Neuronal stem cell (in vitro differentiated cells): Measurements from ENCODE around the gene CLIC2.
"Not testable (repeated sequence)": the region's sequence is repeated elsewhere in the genome, so short reads cannot be mapped to it uniquely, and the experiment has no call there.

Source experiments
- DNase-seq: peaks from one replicate; pipeline ENCODE4 v3.0.0-alpha.2; 2013; ENCODE audit warnings: low spot score
- H2AFZ ChIP-seq: one replicate; pipeline ENCODE4 v1.6.1; 2013; ENCODE audit warnings: mild to moderate bottlenecking, low read length, inconsistent platforms
- H2AK5ac ChIP-seq: 2 replicates; pipeline ENCODE4 v1.6.1; 2013; ENCODE audit warnings: low read depth, mild to moderate bottlenecking, inconsistent platforms, low read length, moderate library complexity, mixed read lengths
- H2BK120ac ChIP-seq: 2 replicates; pipeline ENCODE4 v1.6.1; 2013; ENCODE audit warnings: low read depth, mild to moderate bottlenecking, inconsistent platforms, low read length, moderate library complexity, mixed read lengths
- H2BK12ac ChIP-seq: one replicate; pipeline ENCODE4 v1.6.1; 2013; ENCODE audit warnings: low read length, inconsistent platforms
- H2BK15ac ChIP-seq: 2 replicates; pipeline ENCODE4 v1.6.1; 2013; ENCODE audit warnings: mild to moderate bottlenecking, low read length, inconsistent platforms, mixed read lengths
- H2BK5ac ChIP-seq: one replicate; pipeline ENCODE4 v1.6.1; 2013; ENCODE audit warnings: inconsistent platforms, mild to moderate bottlenecking, low read length, moderate library complexity
- H3K14ac ChIP-seq: one replicate; pipeline ENCODE4 v1.6.1; 2013; ENCODE audit warnings: low read length, inconsistent platforms
- H3K18ac ChIP-seq: 2 replicates; pipeline ENCODE4 v1.6.1; 2013; ENCODE audit warnings: low read length, inconsistent platforms
- H3K23ac ChIP-seq: 2 replicates; pipeline ENCODE4 v1.6.1; 2013; ENCODE audit warnings: low read depth, mild to moderate bottlenecking, mixed read lengths, low read length, inconsistent platforms; ENCODE audit not compliant: poor library complexity
- H3K27ac ChIP-seq: replicated peaks from 3 replicates; pipeline ENCODE4 v1.5.1; 2013; ENCODE audit warnings: low read length, inconsistent platforms
- H3K27me3 ChIP-seq, 3 experiments: 2 replicates each; pipeline ENCODE4 v1.6.1; 2013; ENCODE audit warnings: low read length in 3 of 3, mild to moderate bottlenecking in 2 of 3, inconsistent platforms in 1 of 3, low read depth in 1 of 3, mixed read lengths in 1 of 3, moderate library complexity in 1 of 3; ENCODE audit not compliant: control insufficient read depth in 3 of 3, insufficient read depth in 3 of 3
- H3K36me3 ChIP-seq, 2 donors: replicated peaks in 1 of 2; 2 replicates each; pipeline ENCODE4 v1.6.1; 2013; ENCODE audit warnings: low read length in 2 of 2; ENCODE audit not compliant: control insufficient read depth in 2 of 2, insufficient read depth in 2 of 2
- H3K4ac ChIP-seq: 2 replicates; pipeline ENCODE4 v1.6.1; 2013; ENCODE audit warnings: inconsistent platforms, mild to moderate bottlenecking, low read length, moderate library complexity
- H3K4me1 ChIP-seq, 2 donors: 1 replicate in 1 of 2; 2 replicates in 1 of 2; pipeline ENCODE4 v1.6.1; 2013; ENCODE audit warnings: low read length in 2 of 2, low read depth in 1 of 2; ENCODE audit not compliant: control insufficient read depth in 2 of 2, insufficient read depth in 1 of 2
- H3K4me2 ChIP-seq: one replicate; pipeline ENCODE4 v1.6.1; 2013; ENCODE audit warnings: mild to moderate bottlenecking, low read length, inconsistent platforms; ENCODE audit not compliant: insufficient read depth, poor library complexity, severe bottlenecking
- H3K4me3 ChIP-seq, 2 donors: 2 replicates each; pipeline ENCODE4 v1.5.1; 2013; ENCODE audit warnings: low read length in 2 of 2, mild to moderate bottlenecking in 2 of 2, inconsistent platforms in 1 of 2, moderate library complexity in 1 of 2
- H3K79me1 ChIP-seq: one replicate; pipeline ENCODE4 v1.6.1; 2013; ENCODE audit warnings: low read depth, mild to moderate bottlenecking, inconsistent platforms, low read length, moderate library complexity
- H3K9ac ChIP-seq: one replicate; pipeline ENCODE4 v1.6.1; 2013; ENCODE audit warnings: mild to moderate bottlenecking, low read depth, low read length, inconsistent platforms; ENCODE audit not compliant: poor library complexity
- H3K9me3 ChIP-seq, 2 donors: replicated peaks in 1 of 2; 2 replicates each; pipeline versions ENCODE3 to v1.6.1; 2013; ENCODE audit warnings: low read length in 2 of 2, mild to moderate bottlenecking in 2 of 2, inconsistent platforms in 1 of 2, low read depth in 1 of 2, mixed read lengths in 1 of 2, moderate library complexity in 1 of 2; ENCODE audit not compliant: control insufficient read depth in 2 of 2, insufficient read depth in 1 of 2
- H4K8ac ChIP-seq: one replicate; pipeline ENCODE4 v1.6.1; 2013; ENCODE audit warnings: low read depth, mild to moderate bottlenecking, inconsistent platforms, low read length, moderate library complexity
- H4K91ac ChIP-seq: one replicate; pipeline ENCODE4 v1.6.1; 2013; ENCODE audit warnings: low read length, low read depth, mild to moderate bottlenecking, inconsistent platforms; ENCODE audit not compliant: poor library complexity
- WGBS, 2 donors: extraction: QIAGEN DNeasy Blood & Tissue Kit; methylation state at CpG; one replicate each; pipeline ENCODE4 v1.1.7; 2013; ENCODE audit warnings: missing lambda C conversion rate in 2 of 2, mixed read lengths in 1 of 2; ENCODE audit not compliant: insufficient read length in 2 of 2, insufficient replicate concordance in 1 of 2; ENCODE audit errors: extremely low coverage in 2 of 2; 5-methylcytosine and 5-hydroxymethylcytosine counted together

The CLIC2 gene

GRCh38 chrX:155373777-155374458, 39.5 kb upstream of the CLIC2 start:
- not testable (repeated sequence) for H3K27me3 ChIP-seq, H4K8ac ChIP-seq, H3K4ac ChIP-seq, H2BK120ac ChIP-seq, H3K36me3 ChIP-seq, H3K14ac ChIP-seq, H3K18ac ChIP-seq, H3K79me1 ChIP-seq, H3K4me2 ChIP-seq, H2AFZ ChIP-seq, H2BK15ac ChIP-seq, H2BK12ac ChIP-seq, H3K4me1 ChIP-seq, DNase-seq, H2BK5ac ChIP-seq, H3K9ac ChIP-seq, H4K91ac ChIP-seq, H3K4me3 ChIP-seq, H3K27ac ChIP-seq, H3K23ac ChIP-seq, H3K9me3 ChIP-seq, H2AK5ac ChIP-seq
- WGBS, 2 donors, result no CpG with 5 or more reads among the region's 9 CpGs

GRCh38 chrX:155363712-155364111, 29.3 kb upstream of the CLIC2 start:
- DNase-seq, H2BK120ac ChIP-seq, H3K23ac ChIP-seq, H3K27me3 ChIP-seq, H4K91ac ChIP-seq, H3K9ac ChIP-seq, H3K4ac ChIP-seq, H3K18ac ChIP-seq, H2BK15ac ChIP-seq, H3K4me3 ChIP-seq, H3K9me3 ChIP-seq, H2BK5ac ChIP-seq, H3K79me1 ChIP-seq, H3K14ac ChIP-seq, H3K27ac ChIP-seq, H4K8ac ChIP-seq, H2AK5ac ChIP-seq, H2AFZ ChIP-seq, H2BK12ac ChIP-seq, H3K4me2 ChIP-seq, H3K4me1 ChIP-seq, H3K36me3 ChIP-seq: not testable (repeated sequence)
- no CpG with 5 or more reads among the region's 7 CpGs for WGBS, 2 donors

- not testable (repeated sequence) for H3K27me3 ChIP-seq, H3K14ac ChIP-seq, H2BK12ac ChIP-seq, H2AK5ac ChIP-seq, H3K23ac ChIP-seq, H2BK5ac ChIP-seq, H4K8ac ChIP-seq, H3K4me3 ChIP-seq, H3K18ac ChIP-seq, H4K91ac ChIP-seq, H3K9ac ChIP-seq, H3K4ac ChIP-seq, DNase-seq, H3K9me3 ChIP-seq, H3K36me3 ChIP-seq, H2BK120ac ChIP-seq, H2AFZ ChIP-seq, H3K4me1 ChIP-seq, H3K79me1 ChIP-seq, H3K27ac ChIP-seq, H3K4me2 ChIP-seq, H2BK15ac ChIP-seq
- WGBS, 2 donors, result no CpG with 5 or more reads among the region's 4 CpGs
These were observed 15.0 kb upstream of the CLIC2 start for GRCh38 chrX:155349448-155349847.

GRCh38 chrX:155345689-155346088, 11.3 kb upstream of the CLIC2 start:
- H2BK12ac ChIP-seq, H2BK15ac ChIP-seq, H2BK120ac ChIP-seq, H2AK5ac ChIP-seq, H3K14ac ChIP-seq, H4K91ac ChIP-seq, H3K4me3 ChIP-seq, H3K9ac ChIP-seq, H3K4me2 ChIP-seq, H3K4me1 ChIP-seq, H2BK5ac ChIP-seq, H4K8ac ChIP-seq, H3K9me3 ChIP-seq, H3K18ac ChIP-seq, H3K79me1 ChIP-seq, DNase-seq, H2AFZ ChIP-seq, H3K23ac ChIP-seq, H3K27ac ChIP-seq, H3K4ac ChIP-seq, H3K27me3 ChIP-seq, H3K36me3 ChIP-seq: not testable (repeated sequence)
- WGBS, 2 donors, result no CpG with 5 or more reads among the region's 1 CpG
